ENCODE data around the gene NAPEPLD.
"Not testable (repeated sequence)": the region's sequence is repeated elsewhere in the genome, so short reads cannot be mapped to it uniquely, and the experiment has no call there.

NAPEPLD gene

GRCh38 chr7:103148994-103149807 is at the start of gene NAPEPLD:
TSS of gene NAPEPLD (minus strand) at chr7:103149099. CDS start at chr7:103128776, 20,323 bp downstream.
- H3K4me3 ChIP-seq (replicated peaks in 1 of 2; ENCODE audit: low read depth in 2 of 2, low read length in 2 of 2) = peak within 1 kb of the TSS; percentile 64 to 82
- DNase-seq (ENCODE audit: low read depth in 2 of 2) = peak; percentile 87 to 94
- TF ChIP-seq CTCF (IDR thresholded peaks at IDR 0.05; ENCODE audit: low read depth, low read length) = no peak

GRCh38 chr7:103198079-103198478 is 49.2 kb upstream of the NAPEPLD start:
- DNase-seq (ENCODE audit: low read depth in 2 of 2); H3K4me3 ChIP-seq (replicated peaks in 1 of 2; ENCODE audit: low read depth in 2 of 2, low read length in 2 of 2): not testable (repeated sequence)

- not testable (repeated sequence) for H3K4me3 ChIP-seq (replicated peaks in 1 of 2; ENCODE audit: low read depth in 2 of 2, low read length in 2 of 2)
- peak in 1 of 2 donors; percentile 7 for DNase-seq (ENCODE audit: low read depth in 2 of 2)
Measured at GRCh38 chr7:103195364-103195763, 46.5 kb upstream of the NAPEPLD start.

DNA sequence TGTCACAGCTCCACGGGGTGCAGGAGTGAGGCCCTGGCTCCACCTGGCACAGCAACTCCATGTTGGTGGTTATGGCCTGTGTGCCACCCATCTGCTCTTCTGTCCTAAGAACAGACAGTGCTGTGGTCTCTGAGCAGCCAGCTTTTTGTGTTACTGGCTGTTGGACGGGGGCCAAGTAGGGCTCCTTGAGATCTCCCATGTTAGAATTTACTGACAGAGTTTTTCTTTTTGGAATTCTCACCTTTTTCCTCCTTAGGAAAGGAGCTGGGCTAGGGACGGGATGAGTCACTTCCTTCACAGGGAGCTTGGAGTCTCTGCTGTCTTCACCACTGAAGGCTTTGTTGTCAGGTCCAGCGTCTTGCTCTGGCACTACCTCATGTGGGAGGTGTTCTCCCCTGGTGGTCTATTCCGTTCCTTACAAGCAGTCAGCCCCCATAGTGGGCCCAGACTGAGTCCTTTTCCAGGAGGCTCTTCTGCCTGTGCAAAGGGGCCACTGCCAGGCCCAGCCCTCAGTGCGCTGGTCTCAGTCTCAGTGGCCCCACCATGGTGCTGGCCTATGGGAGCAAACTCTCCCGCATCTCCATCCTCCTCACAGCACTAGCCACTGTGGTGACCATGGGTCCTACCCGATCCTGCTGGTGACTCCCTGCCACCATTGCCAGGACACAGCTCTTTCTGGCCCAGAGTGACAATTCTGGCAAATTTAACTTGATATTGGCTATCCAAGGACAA is 23.7 kb upstream of the NAPEPLD start:
- not testable (repeated sequence) for DNase-seq (ENCODE audit: low read depth in 2 of 2); H3K4me3 ChIP-seq (replicated peaks in 1 of 2; ENCODE audit: low read depth in 2 of 2, low read length in 2 of 2)

DNA sequence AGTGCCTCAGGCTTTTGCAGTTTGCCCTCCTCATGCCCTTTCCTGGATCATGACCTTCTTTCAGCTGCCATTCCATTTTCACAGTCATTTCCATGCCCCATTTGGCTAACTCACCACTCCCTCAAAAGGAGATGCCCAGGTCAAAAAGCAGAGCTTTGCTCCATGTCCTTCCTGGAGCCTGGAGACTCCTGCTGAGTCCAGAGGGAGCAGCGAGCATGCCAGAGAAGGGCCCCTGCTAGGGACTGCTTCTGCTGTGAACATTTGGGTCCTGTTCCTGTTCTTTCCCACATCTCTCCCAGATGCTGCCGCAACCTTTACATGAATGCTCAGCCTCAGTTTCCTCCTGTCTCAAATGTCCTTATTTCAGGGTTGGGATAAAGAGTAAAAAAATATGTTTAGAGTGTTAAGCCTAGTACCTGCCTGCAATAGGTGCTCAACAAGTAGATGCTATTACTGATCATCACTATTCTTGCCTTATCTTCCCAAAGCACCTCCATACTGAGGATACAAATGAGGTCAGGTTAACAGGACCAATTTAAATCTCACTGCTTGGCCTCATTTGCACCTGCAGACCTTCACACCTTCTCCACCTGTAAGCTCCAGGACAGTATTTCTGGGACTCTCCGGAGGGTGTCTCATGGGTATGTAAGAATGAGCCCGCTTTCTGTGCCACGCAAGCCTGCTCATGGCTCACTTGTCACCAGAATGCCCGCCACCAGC is 23.0 kb upstream of the NAPEPLD start:
- DNase-seq (ENCODE audit: low read depth in 2 of 2); H3K4me3 ChIP-seq (replicated peaks in 1 of 2; ENCODE audit: low read depth in 2 of 2, low read length in 2 of 2): not testable (repeated sequence)

GRCh38 chr7:103166921-103167544 is 18.1 kb upstream of the NAPEPLD start:
- DNase-seq (ENCODE audit: low read depth in 2 of 2); H3K4me3 ChIP-seq (replicated peaks in 1 of 2; ENCODE audit: low read depth in 2 of 2, low read length in 2 of 2): not testable (repeated sequence)

GRCh38 chr7:103163087-103163825 is 14.4 kb upstream of the NAPEPLD start:
- H3K4me3 ChIP-seq (replicated peaks in 1 of 2; ENCODE audit: low read depth in 2 of 2, low read length in 2 of 2) = not testable (repeated sequence)
- peak; percentile 51 to 65 for DNase-seq (ENCODE audit: low read depth in 2 of 2)

- DNase-seq (ENCODE audit: low read depth in 2 of 2) = peak; percentile 71 to 76
Measured at GRCh38 chr7:103162641-103163040, 13.7 kb upstream of the NAPEPLD start.

GRCh38 chr7:103161998-103162616 is 13.2 kb upstream of the NAPEPLD start:
- DNase-seq (ENCODE audit: low read depth in 2 of 2) = peak; percentile 57 to 74
- not testable (repeated sequence) for H3K4me3 ChIP-seq (replicated peaks in 1 of 2; ENCODE audit: low read depth in 2 of 2, low read length in 2 of 2)

More at GRCh38 chr7:103162641-103163040, 13.7 kb upstream of the NAPEPLD start:
- H3K4me3 ChIP-seq (replicated peaks in 1 of 2; ENCODE audit: low read depth in 2 of 2, low read length in 2 of 2) = not testable (repeated sequence)

DNA sequence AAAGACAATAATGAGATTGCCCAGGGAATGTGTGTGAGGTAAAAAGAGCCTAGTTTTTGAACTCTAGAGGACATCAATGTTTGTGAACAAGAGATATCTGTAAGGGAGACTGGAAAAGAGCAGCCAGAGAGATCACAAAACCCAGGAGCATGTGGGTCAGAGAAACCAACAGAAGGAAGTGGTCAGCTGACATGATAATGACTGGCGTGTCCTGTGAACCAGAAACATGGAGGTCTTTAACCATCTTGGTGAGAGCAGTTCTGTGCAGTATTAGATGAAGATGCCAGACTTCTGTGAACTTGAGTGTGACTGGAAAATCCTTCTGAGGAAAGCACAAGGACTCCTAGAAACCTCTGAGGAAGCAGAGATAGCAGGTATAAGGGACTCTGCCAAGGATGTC is 10.2 kb upstream of the NAPEPLD start:
- not testable (repeated sequence) for H3K4me3 ChIP-seq (replicated peaks in 1 of 2; ENCODE audit: low read depth in 2 of 2, low read length in 2 of 2); DNase-seq (ENCODE audit: low read depth in 2 of 2)

DNA sequence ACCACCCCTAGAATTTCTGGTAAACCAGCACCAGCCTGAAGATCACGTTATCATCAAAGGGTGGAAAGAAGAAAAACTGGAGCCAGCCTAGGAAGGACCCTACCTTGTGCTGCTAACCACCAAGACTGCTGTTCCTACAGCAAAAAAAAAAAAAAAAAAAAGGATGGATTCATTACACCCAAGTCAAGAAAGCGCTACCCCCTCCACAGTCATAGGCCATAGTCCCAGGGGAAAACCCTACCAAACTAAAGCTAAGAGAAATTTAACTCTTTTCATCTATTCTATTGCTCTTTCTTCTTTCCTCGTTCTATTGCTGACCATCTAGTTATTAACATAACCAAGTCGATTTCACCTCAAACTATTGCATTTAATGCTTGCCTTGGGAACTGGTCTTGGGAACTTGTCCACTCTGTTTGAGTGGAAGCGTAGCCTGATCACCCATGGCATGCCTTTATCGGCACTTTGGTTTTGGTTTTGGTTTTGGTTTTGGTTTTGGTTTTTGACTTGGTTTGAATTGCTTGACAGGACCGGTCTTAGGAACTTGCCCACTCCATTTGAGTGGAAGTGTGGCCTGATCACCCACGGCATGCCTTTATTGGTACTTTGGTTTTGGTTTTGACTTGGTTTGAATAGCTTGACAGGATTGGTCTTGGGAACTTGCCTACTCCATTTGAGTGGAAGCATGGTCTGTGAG is 6.6 kb upstream of the NAPEPLD start:
- not testable (repeated sequence) for DNase-seq (ENCODE audit: low read depth in 2 of 2); H3K4me3 ChIP-seq (replicated peaks in 1 of 2; ENCODE audit: low read depth in 2 of 2, low read length in 2 of 2)
